ENCODE results near the gene DEXI. TPM values are rescaled to one million over a fixed set of nuclear protein-coding genes. Genes with fewer than 3 reads are reported as not detected.
"Not testable (repeated sequence)": the region's sequence is repeated elsewhere in the genome, so short reads cannot be mapped to it uniquely, and the experiment has no call there.

Gene DEXI
- total and polyA plus RNA-seq, 4 donors, result 19.5 to 35.5 (median 28.0) TPM

DNA sequence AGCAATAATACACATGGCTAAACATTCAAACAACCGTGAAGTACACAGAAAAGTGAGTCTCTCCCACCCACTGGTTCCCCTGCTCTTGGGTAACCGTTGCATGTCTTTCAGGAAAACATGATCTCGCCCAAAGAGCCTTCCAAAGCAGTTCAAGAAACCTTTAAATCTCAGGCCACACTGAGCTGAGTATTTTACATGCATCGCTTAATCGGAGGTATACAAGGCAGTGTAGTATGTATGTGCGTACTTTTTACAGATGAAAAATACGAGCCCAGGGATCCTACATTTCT, 741 bp upstream of the DEXI start:
- Histone ChIP-seq H3K4me3 (no peak overlapping the region), H3K27ac (ENCODE audit: low read depth in 1 of 2, low read length in 1 of 2) (no peak overlapping the region), H3K4me1 (ENCODE audit: control insufficient read depth in 5 of 5, insufficient read depth in 5 of 5, low read length in 5 of 5) (peaks cover 16 to 59% (median 41%) of the 10 kb centered on the region in 5 donors), H3K36me3 (ENCODE audit: control insufficient read depth in 4 of 4, insufficient read depth in 4 of 4, low read length in 4 of 4) (peaks cover 0 to 4% (median under 1%) of the 10 kb centered on the region in 4 donors), H3K27me3 (ENCODE audit: control insufficient read depth in 3 of 3, insufficient read depth in 3 of 3, low read length in 2 of 3) (no peaks in the 10 kb centered on the region), H3K9me3 (ENCODE audit: control insufficient read depth in 4 of 4, insufficient read depth in 3 of 4, low read length in 3 of 4) (no peaks in the 10 kb centered on the region), H3K9ac (ENCODE audit: insufficient read depth in 1 of 2, low read length in 2 of 2) (no peak overlapping the region)
- ATAC-seq (ENCODE audit: insufficient read depth, low FRiP score) (no peak), DNase-seq (no peak)
- TF ChIP-seq, protein P1, sequence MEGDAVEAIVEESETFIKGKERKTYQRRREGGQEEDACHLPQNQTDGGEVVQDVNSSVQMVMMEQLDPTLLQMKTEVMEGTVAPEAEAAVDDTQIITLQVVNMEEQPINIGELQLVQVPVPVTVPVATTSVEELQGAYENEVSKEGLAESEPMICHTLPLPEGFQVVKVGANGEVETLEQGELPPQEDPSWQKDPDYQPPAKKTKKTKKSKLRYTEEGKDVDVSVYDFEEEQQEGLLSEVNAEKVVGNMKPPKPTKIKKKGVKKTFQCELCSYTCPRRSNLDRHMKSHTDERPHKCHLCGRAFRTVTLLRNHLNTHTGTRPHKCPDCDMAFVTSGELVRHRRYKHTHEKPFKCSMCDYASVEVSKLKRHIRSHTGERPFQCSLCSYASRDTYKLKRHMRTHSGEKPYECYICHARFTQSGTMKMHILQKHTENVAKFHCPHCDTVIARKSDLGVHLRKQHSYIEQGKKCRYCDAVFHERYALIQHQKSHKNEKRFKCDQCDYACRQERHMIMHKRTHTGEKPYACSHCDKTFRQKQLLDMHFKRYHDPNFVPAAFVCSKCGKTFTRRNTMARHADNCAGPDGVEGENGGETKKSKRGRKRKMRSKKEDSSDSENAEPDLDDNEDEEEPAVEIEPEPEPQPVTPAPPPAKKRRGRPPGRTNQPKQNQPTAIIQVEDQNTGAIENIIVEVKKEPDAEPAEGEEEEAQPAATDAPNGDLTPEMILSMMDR (IDR thresholded peaks at IDR 0.05; ENCODE audit: control extremely low read depth, extremely low read depth), result no peak
- 85 to 88% methylated on average over 7 of the region's 7 CpGs for WGBS, 2 donors

DNA sequence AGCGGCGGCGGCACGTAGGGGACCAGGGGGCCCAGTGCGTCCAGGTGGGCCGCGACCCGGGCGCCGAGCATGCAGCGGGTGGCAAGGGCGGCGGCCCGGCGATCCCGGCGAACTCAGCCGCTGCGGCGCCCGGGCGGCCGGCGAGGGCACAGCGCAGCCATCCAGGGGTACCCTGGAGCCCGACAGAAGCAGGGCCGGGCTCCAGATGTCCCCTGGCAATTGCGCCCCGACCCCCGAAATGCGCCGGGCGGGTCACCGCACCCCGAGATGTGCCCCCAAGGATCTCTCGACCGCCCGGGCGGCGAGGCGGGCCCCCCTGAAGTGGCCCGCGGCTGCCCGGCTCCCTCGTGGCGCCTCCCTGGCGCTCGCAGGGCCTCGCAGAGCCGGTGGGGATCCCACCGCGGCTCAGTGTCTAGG, 325 bp downstream of the DEXI start:
- H3K27me3 ChIP-seq (ENCODE audit: control insufficient read depth in 3 of 3, insufficient read depth in 3 of 3, low read length in 2 of 3); H3K9me3 ChIP-seq (ENCODE audit: control insufficient read depth in 4 of 4, insufficient read depth in 3 of 4, low read length in 3 of 4); ATAC-seq (ENCODE audit: insufficient read depth, low FRiP score); H3K36me3 ChIP-seq (ENCODE audit: control insufficient read depth in 4 of 4, insufficient read depth in 4 of 4, low read length in 4 of 4); H3K9ac ChIP-seq (ENCODE audit: insufficient read depth in 1 of 2, low read length in 2 of 2): not testable (repeated sequence)
- H3K4me3 ChIP-seq, result peak overlapping the region; percentile 50
- peak in 1 of 3 donors; percentile 2 for DNase-seq
- 0% methylated on average over 26 to 52 of the region's 52 CpGs for WGBS, 2 donors
- peaks cover 25 to 68% (median 43%) of the 10 kb centered on the region in 5 donors for H3K4me1 ChIP-seq (ENCODE audit: control insufficient read depth in 5 of 5, insufficient read depth in 5 of 5, low read length in 5 of 5)
- H3K27ac ChIP-seq (ENCODE audit: low read depth in 1 of 2, low read length in 1 of 2), result peak overlapping the region; percentile 75 to 93

DNA sequence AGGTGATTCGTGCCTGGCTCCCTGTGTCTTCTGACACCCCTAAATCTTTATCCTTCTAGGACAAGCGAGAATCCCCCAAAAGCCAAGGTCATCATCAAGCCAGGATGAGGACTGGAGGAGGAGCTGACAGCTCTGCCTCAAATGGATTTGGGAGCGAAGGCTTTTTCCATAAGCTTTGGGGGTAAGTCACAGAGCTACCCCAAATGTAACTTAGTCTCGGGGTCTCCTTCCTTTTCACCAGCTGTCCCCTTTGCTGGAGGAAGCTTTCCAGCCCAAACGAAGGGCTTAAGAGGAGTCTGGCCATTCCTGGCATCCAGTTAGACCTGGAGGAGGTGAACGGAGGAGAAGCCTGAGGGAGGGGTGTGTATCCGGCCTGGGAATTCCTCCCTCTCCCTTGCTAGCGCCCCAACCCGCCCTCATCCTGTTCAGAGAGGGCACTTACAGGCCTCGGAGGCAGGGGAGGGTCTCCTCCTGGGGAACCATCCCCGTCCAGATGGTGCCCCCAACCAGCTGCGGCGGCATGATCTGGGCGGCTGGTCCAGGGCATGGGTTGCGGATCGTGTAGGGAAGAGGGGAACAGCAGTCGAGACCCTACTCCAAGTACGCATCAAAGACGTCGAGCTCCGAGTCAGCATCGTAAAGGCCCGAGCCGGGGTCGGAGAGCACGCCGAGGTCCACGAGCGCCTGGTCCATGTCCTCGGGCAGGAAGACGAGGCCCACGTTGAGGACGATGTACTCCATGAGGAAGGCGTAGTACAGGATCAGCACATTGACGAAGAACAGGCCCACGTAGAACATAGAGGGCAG, 938 bp downstream of the DEXI start:
- no peaks in the 10 kb centered on the region for H3K9me3 ChIP-seq (ENCODE audit: control insufficient read depth in 4 of 4, insufficient read depth in 3 of 4, low read length in 3 of 4)
- H3K36me3 ChIP-seq (ENCODE audit: control insufficient read depth in 4 of 4, insufficient read depth in 4 of 4, low read length in 4 of 4), result peaks cover 0 to 4% (median under 1%) of the 10 kb centered on the region in 4 donors
- WGBS, 2 donors, result 2 to 5% methylated on average over 34 to 36 of the region's 36 CpGs
- peak overlapping the region; percentile 75 to 93 for H3K27ac ChIP-seq (ENCODE audit: low read depth in 1 of 2, low read length in 1 of 2)
- H3K27me3 ChIP-seq (ENCODE audit: control insufficient read depth in 3 of 3, insufficient read depth in 3 of 3, low read length in 2 of 3), result no peaks in the 10 kb centered on the region
- H3K4me3 ChIP-seq, result peak overlapping the region; percentile 50
- peaks cover 26 to 72% (median 39%) of the 10 kb centered on the region in 5 donors for H3K4me1 ChIP-seq (ENCODE audit: control insufficient read depth in 5 of 5, insufficient read depth in 5 of 5, low read length in 5 of 5)
- peak overlapping the region; percentile 31 to 64 for H3K9ac ChIP-seq (ENCODE audit: insufficient read depth in 1 of 2, low read length in 2 of 2)
- DNase-seq, result peak in 1 of 3 donors; percentile 13
- TF ChIP-seq, protein P1 (IDR thresholded peaks at IDR 0.05; ENCODE audit: control extremely low read depth, extremely low read depth), result no peak
- ATAC-seq (ENCODE audit: insufficient read depth, low FRiP score), result no peak

DNA sequence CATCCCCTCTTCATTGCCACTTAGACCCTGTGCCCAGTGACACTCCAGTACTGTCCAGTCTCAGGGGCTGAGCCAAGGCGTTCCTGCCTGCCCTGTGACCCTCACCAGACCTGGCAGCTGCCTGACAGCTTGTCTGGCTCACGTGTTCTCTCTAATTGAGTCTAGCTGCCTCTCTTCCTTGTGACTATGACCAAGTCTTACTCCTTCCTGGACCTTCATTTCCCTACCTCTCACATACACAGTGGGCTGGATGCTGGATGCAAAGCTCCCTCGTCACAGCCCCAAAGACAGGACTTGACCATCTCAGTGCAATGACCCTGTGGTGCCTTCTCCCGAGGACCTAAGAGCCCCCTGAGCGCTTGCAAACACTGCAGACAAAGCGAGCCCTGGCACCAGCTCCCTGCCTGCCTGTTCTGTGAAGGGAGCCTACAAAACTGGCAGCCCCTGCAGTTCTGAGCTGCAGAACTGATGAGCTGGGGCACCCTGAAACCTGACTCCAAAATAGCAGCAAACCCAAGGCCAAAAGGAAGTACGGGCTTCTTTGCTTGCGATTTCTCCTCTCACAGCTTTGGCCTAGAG, 1.7 kb downstream of the DEXI start:
- ATAC-seq (ENCODE audit: insufficient read depth, low FRiP score) (no peak), DNase-seq (peak in 1 of 3 donors; percentile 5)
- Histone ChIP-seq H3K27ac (ENCODE audit: low read depth in 1 of 2, low read length in 1 of 2) (peak overlapping the region; percentile 75 to 93), H3K27me3 (ENCODE audit: control insufficient read depth in 3 of 3, insufficient read depth in 3 of 3, low read length in 2 of 3) (no peaks in the 10 kb centered on the region), H3K4me3 (peak overlapping the region; percentile 50), H3K4me1 (ENCODE audit: control insufficient read depth in 5 of 5, insufficient read depth in 5 of 5, low read length in 5 of 5) (peaks cover 31 to 71% (median 37%) of the 10 kb centered on the region in 5 donors), H3K9me3 (ENCODE audit: control insufficient read depth in 4 of 4, insufficient read depth in 3 of 4, low read length in 3 of 4) (no peaks in the 10 kb centered on the region), H3K9ac (ENCODE audit: insufficient read depth in 1 of 2, low read length in 2 of 2) (peak overlapping the region; percentile 31 to 64), H3K36me3 (ENCODE audit: control insufficient read depth in 4 of 4, insufficient read depth in 4 of 4, low read length in 4 of 4) (peaks cover 0 to 4% (median under 1%) of the 10 kb centered on the region in 4 donors)
- TF ChIP-seq, protein P1 (IDR thresholded peaks at IDR 0.05; ENCODE audit: control extremely low read depth, extremely low read depth), result no peak
- 23 to 26% methylated on average over 8 of the region's 8 CpGs for WGBS, 2 donors
